IMR-90 (cell line): ENCODE data around the gene ATG7.

Source experiments
- BHLHE40 ChIP-seq: fragments of 150-350 bp; IDR thresholded peaks from 2 replicates; pipeline ENCODE4 v1.6.1; 2016; ENCODE audit warnings: mild to moderate bottlenecking, low read depth, low read length
- CEBPB ChIP-seq: IDR thresholded peaks from 2 replicates; pipeline ENCODE4 v1.6.1; 2012; ENCODE audit warnings: low read depth, low read length, improper control_type of control experiment
- FOS ChIP-seq: fragments of 150-350 bp; IDR thresholded peaks from 2 replicates; pipeline ENCODE4 v1.6.1; 2016; ENCODE audit warnings: low read depth, low read length
- MAFK ChIP-seq: IDR thresholded peaks from 2 replicates; pipeline ENCODE4 v1.6.1; 2012; ENCODE audit warnings: low read depth, low read length, improper control_type of control experiment
- POLR2A ChIP-seq: IDR thresholded peaks from 2 replicates; pipeline ENCODE4 v1.6.1; 2012; ENCODE audit warnings: mild to moderate bottlenecking, low read depth, low read length
- RAD21 ChIP-seq: IDR thresholded peaks from 2 replicates; pipeline ENCODE4 v1.6.1; 2012; ENCODE audit warnings: low read length, improper control_type of control experiment
- RCOR1 ChIP-seq: IDR thresholded peaks from 2 replicates; pipeline ENCODE4 v1.6.1; 2012; ENCODE audit warnings: mild to moderate bottlenecking, low read length, improper control_type of control experiment; ENCODE audit not compliant: insufficient replicate concordance
- TF ChIP-seq, protein P1 (sequence below): conservative IDR thresholded peaks from 2 replicates; pipeline ENCODE4 v1.5.1; 2012; ENCODE audit warnings: mild to moderate bottlenecking, low read depth, low read length, improper control_type of control experiment
- TF ChIP-seq, protein P2 (sequence below): fragments of 150-350 bp; IDR thresholded peaks from 2 replicates; pipeline ENCODE4 v1.6.1; 2016; ENCODE audit warnings: low read depth, mild to moderate bottlenecking, low read length, moderate library complexity, borderline replicate concordance

DNA sequence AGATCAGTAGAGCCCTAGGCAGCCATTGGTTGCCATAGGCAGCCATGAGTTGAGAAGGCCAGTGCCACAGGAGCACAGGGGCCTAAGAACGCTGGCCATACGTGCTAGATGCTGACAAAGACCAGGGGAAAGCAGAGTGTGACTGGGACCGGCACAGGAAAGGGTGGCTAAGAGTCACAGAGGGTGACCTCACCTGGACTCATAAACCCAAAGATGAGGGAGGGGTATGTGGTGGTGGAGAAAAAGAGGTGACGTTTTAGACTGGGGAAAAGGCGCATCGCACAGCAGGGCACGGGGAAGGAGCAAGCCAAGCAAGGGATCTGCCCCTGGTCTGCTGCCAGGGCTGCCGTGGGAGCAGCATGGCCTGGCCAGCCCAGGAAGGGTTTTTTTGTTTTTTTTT is 249.0 kb downstream of the ATG7 start:
- TF ChIP-seq, protein P1, sequence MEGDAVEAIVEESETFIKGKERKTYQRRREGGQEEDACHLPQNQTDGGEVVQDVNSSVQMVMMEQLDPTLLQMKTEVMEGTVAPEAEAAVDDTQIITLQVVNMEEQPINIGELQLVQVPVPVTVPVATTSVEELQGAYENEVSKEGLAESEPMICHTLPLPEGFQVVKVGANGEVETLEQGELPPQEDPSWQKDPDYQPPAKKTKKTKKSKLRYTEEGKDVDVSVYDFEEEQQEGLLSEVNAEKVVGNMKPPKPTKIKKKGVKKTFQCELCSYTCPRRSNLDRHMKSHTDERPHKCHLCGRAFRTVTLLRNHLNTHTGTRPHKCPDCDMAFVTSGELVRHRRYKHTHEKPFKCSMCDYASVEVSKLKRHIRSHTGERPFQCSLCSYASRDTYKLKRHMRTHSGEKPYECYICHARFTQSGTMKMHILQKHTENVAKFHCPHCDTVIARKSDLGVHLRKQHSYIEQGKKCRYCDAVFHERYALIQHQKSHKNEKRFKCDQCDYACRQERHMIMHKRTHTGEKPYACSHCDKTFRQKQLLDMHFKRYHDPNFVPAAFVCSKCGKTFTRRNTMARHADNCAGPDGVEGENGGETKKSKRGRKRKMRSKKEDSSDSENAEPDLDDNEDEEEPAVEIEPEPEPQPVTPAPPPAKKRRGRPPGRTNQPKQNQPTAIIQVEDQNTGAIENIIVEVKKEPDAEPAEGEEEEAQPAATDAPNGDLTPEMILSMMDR, result no peak
- no peak for TF ChIP-seq RAD21
- TF ChIP-seq FOS, result no peak
- no peak for TF ChIP-seq POLR2A
- TF ChIP-seq MAFK, result no peak
- no peak for TF ChIP-seq CEBPB
- no peak for TF ChIP-seq BHLHE40
- TF ChIP-seq RCOR1, result no peak
- TF ChIP-seq, protein P2, sequence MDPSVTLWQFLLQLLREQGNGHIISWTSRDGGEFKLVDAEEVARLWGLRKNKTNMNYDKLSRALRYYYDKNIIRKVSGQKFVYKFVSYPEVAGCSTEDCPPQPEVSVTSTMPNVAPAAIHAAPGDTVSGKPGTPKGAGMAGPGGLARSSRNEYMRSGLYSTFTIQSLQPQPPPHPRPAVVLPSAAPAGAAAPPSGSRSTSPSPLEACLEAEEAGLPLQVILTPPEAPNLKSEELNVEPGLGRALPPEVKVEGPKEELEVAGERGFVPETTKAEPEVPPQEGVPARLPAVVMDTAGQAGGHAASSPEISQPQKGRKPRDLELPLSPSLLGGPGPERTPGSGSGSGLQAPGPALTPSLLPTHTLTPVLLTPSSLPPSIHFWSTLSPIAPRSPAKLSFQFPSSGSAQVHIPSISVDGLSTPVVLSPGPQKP, result no peak
